GM19238 (cell line): ENCODE results near the gene GASK1A.
"Not testable (repeated sequence)": the region's sequence is repeated elsewhere in the genome, so short reads cannot be mapped to it uniquely, and the experiment has no call there.

Experiments used
- DNase-seq: peaks from one replicate; pipeline ENCODE4 v3.0.0; 2011; ENCODE audit warnings: low spot score; ENCODE audit not compliant: insufficient read length

Gene GASK1A

GRCh38 chr3:43061101-43061895, 82.2 kb downstream of the GASK1A start:
- DNase-seq = no peak

DNA sequence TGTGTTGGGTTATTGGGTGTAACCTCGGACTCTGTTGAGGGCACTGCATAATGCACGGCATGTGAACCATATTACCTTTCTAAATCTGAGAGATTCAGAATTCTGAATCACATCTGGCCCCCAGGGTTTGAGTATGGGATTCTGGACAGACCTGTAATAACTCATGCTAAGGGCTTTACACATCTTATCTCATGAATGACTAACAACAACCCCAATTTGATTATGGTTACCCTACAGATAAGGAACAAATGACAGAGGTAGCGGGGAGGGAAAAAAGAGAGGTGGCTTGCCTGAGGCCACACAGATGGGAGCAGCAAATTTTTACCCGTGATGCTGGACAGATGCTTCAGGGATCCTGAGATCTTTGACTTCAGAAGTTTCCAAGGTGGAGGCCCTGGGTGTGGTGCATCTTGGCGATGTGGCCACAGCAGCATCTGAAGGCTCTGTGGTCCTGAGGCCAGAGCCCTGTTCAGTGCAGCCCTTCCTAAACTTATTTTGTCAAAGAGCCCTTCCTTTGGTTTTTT, 83.0 kb downstream of the GASK1A start:
- no peak for DNase-seq

GRCh38 chr3:43062564-43063040, 83.5 kb downstream of the GASK1A start:
- no peak for DNase-seq

- DNase-seq = no peak
Observed at GRCh38 chr3:43063114-43063513, 84.0 kb downstream of the GASK1A start.

DNA sequence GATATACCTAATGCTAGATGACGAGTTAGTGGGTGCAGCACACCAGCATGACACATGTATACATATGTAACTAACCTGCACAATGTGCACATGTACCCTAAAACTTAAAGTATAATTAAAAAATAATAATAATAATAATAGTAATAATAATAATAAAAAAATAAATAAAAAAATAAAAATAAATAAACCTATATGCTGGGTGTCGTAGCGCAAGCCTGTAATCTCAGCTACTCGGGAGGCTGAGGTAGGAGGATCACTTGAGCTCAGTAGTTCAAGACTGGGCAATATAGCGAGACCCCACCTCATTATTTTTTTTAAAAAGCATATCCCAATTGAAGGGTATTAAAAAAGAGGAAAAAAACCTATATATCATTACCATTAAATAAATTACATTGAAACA, 91.6 kb downstream of the GASK1A start:
- not testable (repeated sequence) for DNase-seq

DNA sequence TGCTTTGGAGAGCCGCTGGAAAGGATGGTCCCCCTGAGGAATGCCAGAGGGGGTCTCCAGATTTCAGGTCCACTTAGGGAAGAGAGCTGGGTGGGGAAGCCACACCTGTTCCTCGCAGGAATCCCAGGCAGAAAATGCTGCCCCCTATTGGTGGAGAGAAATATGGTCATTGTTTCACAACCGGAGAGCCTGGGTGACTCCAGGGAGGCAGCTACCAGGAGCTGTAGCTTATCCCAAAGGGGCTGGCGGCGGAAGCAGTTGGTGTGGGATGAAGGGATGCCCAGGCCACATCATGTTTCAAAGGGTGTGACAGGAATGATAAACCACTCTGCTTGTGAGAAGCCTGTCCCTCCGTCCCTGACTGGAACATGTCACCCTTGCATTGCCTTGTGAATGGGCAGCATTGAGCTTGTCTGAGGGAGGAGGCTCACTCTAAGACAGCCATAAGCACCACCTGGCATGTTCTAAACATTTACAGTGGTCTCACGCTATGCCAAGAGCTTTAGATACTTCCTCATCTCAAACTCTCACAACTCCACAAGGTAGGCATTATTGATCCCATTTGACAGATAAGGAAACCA, 92.3 kb downstream of the GASK1A start:
- DNase-seq = no peak

DNA sequence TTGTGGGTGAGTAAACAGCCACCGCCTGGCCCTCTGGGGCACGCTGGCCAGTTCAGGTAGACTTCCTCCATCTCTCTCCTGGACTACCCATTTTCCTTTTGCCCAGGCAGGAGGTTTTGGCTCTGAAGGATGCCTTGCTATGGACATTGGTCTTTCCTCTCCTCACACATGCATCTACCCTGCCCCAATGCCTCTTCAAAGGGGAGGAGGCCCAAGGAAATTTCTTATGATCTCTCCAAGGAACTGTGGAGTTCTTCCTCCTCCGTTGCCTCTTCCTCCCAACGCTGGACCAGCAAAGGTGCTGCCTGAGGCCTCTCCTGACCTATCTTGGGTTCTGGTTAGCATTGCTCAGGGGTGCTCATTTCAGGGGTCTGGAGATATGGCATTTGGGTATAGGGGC, 93.2 kb downstream of the GASK1A start:
- DNase-seq = no peak

DNA sequence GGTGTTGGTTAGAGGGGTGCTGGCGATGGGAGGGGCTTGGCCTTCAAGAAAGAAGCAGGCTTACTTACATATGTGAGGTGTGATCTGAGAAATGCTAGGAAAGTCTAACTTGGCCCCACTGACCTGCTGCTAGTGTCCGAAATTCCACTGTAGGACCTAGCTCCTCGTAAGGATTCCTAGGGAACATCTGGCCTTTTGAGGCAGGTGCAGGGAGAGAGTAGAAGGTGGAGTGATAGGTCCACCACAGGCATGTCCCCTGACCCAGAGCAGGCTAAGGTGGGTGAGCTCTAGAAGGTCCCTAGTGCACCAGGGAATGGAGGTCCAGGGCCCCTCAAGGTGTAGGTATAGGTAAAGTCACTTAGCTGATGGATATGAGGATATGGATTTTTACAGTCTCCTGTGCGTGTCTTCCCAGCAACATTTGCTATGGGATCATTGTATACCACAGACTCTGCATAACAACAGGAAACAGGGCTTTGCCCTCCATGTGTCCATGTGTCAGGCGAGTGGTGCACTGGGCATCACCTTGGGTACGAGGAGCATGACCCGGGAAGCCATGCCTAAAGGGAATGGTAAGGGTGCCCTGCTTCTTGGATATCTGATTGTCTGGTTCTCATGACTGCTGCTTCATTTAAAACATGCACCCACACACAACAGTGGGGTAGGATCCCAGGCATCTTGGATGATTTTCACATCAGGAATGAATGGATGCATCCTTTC, 94.2 kb downstream of the GASK1A start:
- DNase-seq = no peak

GRCh38 chr3:43073836-43074220, 94.7 kb downstream of the GASK1A start:
- DNase-seq = no peak

- DNase-seq = no peak
Observed at GRCh38 chr3:43074482-43074881, 95.4 kb downstream of the GASK1A start.

- no peak for DNase-seq
Observed at GRCh38 chr3:43074901-43075689, 96.0 kb downstream of the GASK1A start.

DNA sequence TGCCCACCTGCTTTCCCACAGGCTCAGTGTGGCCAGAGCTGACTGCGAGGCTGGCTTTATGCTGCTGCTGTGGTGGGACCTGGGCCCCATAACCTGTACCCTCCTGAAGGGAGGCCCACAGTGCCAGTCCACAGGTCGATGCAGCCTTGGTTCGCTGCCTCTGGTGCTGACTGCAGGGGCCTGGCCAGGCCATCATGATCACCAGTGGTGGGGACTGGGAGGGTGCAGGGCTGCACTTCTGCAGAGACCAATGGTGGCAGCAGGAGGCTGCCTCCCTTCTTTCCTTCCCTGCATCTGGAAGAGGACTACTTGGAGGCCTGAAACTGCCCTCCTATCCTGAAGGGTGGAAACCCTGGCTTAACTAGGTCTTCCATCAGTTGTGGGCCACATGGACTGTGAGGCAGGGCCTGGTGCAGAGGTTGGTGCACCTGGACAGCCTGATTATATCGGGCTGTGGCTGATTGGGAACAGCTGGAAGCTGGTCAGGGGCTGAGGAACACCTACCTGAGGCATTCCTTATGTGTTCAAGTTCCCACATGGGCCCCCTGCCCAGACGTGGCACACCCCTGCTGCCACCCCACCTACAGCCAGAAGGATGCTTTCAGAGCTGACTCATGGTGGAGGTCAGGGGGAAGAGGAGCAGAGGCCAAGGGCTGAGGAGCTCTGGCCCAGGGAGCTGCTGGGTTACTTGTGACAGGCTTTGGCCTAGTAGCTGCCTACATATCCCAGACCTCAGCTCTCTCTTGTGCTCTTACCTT, 97.0 kb downstream of the GASK1A start:
- DNase-seq = no peak

DNA sequence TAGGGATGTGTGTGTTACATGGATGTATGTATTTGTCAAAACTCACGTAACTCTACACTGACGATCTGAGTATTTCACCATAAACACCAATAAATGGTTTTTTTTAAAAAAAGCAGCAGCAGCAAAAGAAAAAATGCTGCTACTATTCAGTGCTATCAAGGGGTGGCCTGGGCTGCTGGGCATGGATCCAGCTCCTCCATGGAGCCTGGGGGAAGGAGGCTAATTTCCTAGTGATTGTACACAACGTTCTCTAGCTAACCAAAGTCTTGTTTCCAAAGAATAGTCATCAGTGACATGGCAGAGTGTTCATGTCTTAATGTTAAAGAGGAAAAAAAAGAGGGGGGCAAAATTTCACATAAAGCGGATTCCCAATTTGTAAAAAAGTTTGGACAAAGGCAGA, 97.7 kb downstream of the GASK1A start:
- DNase-seq = no peak

GRCh38 chr3:43077261-43077660, 98.2 kb downstream of the GASK1A start:
- no peak for DNase-seq

DNA sequence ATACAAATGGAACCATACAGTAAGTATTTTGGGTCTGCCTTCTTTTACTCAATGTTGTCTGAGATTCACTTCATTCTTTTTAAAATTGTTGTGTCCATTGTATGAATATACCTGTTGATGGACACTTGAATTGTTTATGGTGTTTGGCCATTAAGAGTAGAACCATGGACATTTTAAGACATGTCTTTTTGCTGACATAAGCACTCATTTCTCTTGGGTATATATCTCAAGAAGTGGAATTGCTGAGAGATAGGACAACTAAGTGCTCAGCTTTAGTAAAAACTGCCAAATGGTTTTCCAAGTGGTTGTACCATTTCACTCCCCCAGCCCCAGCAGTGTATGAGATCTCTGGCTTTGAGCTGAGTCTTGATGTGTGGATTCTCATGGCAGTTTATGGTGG, 98.6 kb downstream of the GASK1A start:
- no peak for DNase-seq

DNA sequence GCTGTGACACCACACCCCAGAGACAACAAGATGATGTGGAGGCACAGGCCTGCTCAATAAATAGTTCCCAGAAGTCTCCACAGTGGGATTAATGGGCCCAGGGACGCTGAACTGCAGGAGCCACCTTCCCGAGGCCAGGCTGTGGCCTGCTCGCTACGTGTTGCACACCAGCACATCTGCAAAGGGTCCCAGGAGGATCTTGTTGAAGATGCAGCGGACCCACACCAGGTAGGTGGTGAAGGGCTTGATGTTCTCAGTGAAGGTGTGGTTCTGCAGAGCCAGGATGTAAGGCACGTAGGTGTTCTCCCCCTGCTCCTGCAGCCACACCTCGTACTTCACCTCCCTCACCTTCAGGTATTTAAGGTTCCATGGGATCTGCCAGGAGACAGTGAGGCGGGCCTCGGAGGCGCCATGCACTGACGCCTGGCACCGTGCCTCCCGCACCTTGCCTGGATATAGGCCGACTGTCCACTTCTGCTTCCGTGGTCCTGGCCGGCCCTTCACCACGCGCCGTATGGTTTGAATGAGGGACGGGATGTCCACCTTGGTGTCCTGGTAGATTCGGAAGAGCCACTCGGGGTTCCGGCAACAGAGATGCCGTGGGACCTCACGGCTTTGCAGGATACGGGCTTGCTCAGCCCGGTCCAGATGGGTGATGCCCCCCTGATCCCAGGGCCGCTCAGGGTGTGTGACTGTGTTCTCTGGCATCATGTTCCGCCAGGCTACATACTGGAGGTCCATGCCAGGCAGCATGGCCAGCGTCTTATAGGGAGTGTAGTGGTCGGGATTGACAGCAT, 100.6 kb downstream of the GASK1A start:
- DNase-seq = no peak

DNA sequence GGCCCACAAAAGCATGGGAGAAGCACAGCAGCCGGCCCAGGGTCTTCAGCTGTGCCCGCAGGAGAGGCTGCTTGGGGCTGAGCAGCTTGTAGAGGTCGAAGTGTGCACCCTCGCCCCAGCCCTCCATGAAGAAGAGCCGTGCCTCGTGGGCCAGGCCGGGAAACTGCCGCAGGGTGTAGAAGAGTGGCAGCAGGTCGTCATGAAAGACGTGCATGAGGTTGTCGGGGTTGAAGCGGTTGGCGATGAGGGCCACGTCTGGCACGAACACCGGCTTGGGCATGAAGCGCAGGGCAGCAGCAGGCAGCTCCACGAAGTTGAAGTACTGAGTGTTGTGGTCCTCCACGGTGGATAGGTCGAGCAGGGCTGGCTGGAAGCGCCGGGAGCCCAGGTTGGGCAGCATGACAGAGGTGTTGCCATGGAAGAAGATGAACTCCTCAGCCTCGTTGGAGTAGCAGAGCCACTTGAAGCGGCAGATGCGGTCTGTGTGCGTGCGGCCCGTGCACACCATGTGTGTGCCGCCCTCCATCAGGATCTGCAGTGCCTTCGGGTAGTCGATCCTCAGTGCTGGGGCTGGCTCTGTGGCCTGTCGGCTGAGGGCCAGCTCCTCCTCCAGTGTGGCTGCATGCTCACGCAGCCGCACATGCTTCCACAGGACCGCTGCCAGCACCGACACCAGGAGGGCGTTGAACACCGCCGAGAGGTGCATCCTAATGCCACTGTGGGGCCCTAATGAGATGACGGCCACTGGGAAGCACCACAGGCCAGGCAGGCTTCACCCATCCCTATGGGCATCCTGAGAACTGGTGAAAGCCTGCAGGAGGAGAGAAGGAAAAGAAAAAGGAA, 101.8 kb downstream of the GASK1A start:
- no peak for DNase-seq

GRCh38 chr3:43081796-43082195, 102.7 kb downstream of the GASK1A start:
- DNase-seq = no peak

- no peak for DNase-seq
Observed at GRCh38 chr3:43082457-43082856, 103.3 kb downstream of the GASK1A start.
